Epithelial cell of proximal tubule (primary cell): Measurements from ENCODE around the gene SLC26A11. TPM values are rescaled to one million over a fixed set of nuclear protein-coding genes. Genes with fewer than 3 reads are reported as not detected.
"Not testable (repeated sequence)": the region's sequence is repeated elsewhere in the genome, so short reads cannot be mapped to it uniquely, and the experiment has no call there.

Experiments
- DNase-seq: peaks from one replicate; pipeline ENCODE4 v3.0.0-alpha.2; 2011; ENCODE audit warnings: low read depth
- H3K4me3 ChIP-seq: 2 replicates; pipeline ENCODE4 v1.5.1; 2011; ENCODE audit warnings: low read depth, mild to moderate bottlenecking, low read length
- total RNA-seq: library from RNA; depleted of rRNA; stranded (reverse); fragments of >200 nt; gene quantifications from 2 replicates; pipeline ENCODE4 v1.2.3, GENCODE V29; 2015
- TF ChIP-seq, protein P1 (sequence below): conservative IDR thresholded peaks from 2 replicates; pipeline ENCODE4 v1.5.1; 2012; ENCODE audit warnings: low read depth, mild to moderate bottlenecking, low read length

The SLC26A11 gene
- total RNA-seq, 1 donor from 2014 or later: 7.6 TPM

DNA sequence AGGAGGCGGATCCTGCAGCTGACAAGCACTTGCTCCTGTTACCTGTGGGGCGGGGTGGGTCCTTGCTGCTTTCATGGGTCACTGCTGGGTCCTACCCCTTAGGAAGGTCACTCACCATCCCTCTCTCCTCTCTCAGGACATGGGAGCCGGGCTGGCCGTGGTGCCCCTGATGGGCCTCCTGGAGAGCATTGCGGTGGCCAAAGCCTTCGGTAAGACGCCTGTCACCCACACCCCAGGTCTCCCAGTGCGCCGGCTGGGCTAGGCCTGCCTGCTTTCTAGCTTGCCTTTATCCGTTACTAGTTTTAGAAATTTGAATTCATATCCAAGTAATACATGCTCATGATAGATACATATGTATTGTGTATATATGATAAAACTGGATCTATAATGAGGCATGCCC, 17.2 kb downstream of the SLC26A11 start:
- no peak overlapping the region for H3K4me3 ChIP-seq
- TF ChIP-seq, protein P1, sequence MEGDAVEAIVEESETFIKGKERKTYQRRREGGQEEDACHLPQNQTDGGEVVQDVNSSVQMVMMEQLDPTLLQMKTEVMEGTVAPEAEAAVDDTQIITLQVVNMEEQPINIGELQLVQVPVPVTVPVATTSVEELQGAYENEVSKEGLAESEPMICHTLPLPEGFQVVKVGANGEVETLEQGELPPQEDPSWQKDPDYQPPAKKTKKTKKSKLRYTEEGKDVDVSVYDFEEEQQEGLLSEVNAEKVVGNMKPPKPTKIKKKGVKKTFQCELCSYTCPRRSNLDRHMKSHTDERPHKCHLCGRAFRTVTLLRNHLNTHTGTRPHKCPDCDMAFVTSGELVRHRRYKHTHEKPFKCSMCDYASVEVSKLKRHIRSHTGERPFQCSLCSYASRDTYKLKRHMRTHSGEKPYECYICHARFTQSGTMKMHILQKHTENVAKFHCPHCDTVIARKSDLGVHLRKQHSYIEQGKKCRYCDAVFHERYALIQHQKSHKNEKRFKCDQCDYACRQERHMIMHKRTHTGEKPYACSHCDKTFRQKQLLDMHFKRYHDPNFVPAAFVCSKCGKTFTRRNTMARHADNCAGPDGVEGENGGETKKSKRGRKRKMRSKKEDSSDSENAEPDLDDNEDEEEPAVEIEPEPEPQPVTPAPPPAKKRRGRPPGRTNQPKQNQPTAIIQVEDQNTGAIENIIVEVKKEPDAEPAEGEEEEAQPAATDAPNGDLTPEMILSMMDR: no peak
- DNase-seq: no peak

DNA sequence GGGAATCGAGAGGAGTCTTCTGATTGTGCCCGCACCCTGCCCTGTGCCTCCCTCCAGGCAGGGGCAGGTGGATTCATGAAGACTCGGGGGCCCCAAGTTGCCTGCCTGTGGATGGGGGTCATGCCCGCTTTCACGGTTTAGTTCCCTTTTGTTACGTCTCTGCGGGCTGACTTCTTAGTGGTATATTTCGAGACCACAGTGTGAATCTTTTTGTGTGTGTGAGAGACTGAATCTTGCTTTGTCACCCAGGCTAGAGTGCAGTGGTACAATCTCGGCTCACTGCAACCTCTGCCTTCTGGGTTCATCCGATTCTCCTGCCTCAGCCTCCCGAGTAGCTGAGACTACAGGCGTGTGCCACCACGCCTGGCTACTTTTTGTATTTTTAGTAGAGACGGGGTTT, 22.3 kb downstream of the SLC26A11 start:
- H3K4me3 ChIP-seq: no peak overlapping the region
- TF ChIP-seq, protein P1: no peak
- DNase-seq: no peak

DNA sequence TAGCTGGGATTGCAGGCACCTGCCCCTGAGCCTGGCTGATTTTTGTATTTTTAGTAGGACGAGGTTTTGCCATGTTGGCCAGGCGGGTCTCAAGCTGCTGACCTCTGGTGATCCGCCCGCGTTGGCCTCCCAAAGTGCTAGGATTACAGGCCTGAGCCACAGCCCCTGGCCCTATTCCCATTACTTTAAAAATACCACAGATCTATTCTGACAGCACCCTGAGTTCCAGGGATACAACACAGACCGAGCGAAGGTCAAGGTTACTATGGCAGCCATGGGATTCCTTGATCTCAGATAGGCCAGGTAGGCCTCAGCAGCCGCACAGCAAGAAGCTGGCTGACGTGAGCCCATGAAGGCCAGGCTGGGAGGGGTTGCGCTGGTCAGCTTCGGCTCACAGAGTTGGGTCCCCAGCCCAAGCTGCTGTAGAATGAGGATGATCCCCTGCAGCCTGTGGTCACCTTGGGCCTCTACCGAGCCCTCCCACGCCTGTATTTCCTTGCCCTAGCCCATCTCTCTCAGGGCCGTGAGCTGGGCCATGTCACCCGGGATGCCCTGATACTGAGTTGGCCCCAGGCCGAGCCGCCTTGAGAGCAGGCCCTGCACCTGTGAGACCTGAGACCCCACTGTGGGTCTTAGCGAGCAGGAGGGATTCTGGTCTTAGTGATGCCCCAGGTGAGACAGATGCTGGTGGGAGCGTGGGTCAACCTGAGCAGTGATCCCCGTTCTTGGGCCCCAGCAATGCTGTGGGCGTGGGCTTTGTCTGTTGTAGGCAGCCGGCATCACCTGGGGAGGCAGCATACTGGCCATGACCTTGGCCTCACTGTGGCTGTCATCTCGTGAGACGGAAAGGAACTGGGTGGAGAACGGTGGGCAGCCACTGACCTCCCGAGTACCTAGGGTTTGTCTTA, 23.6 kb downstream of the SLC26A11 start:
- DNase-seq: no peak
- H3K4me3 ChIP-seq: no peak overlapping the region
- TF ChIP-seq, protein P1: no peak

DNA sequence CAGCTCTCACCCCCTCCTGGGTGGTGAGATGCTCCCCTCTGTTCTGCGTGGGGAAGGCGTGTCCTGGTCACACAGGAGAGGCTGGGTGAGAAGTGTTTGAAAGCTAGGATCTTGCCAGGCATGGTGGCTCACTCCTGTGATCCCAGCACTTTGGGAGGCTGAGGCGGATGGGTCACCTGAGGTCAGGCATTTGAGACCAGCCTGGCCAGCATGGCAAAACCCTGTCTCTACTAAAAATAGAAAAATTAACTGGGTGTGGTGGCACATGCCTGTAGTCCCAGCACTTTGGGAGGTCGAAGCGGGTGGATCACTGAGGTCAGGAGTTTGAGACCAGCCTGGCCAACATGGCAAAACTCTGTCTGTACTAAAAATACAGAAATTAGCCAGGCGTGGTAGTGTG, 24.2 kb downstream of the SLC26A11 start:
- not testable (repeated sequence) for DNase-seq, H3K4me3 ChIP-seq

DNA sequence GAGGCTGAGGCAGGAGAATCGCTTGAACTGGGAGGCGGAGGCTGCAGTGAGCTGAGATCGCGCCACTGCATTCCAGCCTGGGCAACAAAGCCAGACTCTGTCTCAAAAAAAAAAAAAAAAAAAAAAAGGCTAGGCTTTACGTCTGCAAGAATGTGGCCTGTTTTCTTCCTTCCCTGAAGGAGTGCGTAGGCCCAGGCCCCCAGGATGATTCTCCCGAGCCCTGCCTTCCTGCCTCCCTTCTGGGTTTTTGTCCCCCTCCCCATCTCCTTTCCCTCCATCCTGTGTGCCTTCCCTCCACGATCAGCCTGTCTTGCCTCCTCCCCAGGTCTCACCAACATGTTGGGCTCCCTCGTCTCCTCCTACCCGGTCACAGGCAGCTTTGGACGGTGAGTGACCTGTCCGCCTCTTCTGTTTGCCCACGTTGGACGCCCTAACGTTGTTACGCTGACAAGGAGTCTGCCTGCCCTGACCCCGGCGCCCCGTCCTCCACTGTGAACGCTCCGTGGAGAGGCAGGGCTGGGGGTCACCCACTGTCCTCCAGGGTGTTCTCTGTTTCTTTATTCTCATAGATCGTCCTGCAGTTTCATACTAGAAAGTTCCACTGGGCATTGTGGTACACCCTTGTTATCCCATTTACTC, 24.8 kb downstream of the SLC26A11 start:
- TF ChIP-seq, protein P1: no peak
- H3K4me3 ChIP-seq: no peak overlapping the region
- DNase-seq: no peak

DNA sequence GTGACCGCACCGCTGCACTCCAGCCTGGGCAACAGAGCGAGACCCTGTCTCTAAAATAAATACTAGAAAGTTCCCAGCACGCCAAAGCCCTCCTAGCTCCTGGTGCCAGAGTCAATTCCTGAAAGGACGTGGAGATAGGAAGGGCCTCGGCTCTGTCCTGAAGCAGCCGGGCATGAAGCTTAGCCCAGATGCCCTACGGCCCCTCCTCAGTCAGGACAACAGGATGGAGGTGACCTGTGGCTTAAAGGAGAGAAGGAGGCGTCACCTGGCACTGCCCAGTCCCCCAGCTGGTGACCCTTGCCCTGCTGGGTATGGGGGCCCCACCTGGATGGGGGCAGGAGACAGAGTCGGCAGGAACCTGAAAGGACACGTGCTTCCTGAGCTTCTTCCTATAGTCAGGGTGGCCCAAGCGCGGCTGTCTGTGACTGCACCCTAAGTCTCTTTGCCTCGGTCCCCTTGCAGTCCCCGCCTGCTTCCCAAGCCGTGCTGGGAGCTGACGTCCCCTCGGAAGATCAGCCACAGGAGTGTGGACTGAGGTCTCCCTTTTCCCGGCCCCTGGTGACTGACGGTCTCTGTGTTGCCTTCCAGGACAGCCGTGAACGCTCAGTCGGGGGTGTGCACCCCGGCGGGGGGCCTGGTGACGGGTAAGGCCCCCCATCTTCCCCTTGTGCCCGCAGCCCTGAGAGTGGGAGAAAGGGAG, 25.5 kb downstream of the SLC26A11 start:
- no peak for DNase-seq
- TF ChIP-seq, protein P1: no peak
- no peak overlapping the region for H3K4me3 ChIP-seq

DNA sequence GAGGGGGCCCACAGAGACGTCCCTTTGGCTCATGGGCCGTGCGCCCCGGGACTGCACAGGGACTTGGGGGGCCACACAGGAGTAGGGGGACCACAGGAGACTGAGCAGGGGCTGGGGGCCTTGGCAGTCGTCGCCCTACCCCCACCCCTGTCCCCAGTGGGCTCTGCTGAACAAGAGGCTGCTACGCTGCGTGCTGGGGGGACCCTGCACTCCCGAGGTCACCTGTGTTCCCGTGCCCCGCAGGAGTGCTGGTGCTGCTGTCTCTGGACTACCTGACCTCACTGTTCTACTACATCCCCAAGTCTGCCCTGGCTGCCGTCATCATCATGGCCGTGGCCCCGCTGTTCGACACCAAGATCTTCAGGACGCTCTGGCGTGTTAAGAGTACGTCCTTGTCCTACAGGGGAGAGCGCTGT, 26.0 kb downstream of the SLC26A11 start:
- H3K4me3 ChIP-seq: no peak overlapping the region
- DNase-seq: no peak
- TF ChIP-seq, protein P1: no peak
